Activated naive CD4-positive, alpha-beta T cell treated with anti-CD3 and anti-CD28 coated beads, Interleukin-2, amount 50 U/mL, for 16 hours (primary cell): ENCODE data around the gene CBR1.

Source experiments
- DNase-seq: peaks from one replicate; pipeline ENCODE4 v3.0.0-alpha.2; 2020

Gene CBR1

GRCh38 chr21:36120304-36120888, 50.6 kb downstream of the CBR1 start:
- no peak for DNase-seq
